IMR-90 (cell line): ENCODE data around the gene COL4A1. TPM values are rescaled to one million over a fixed set of nuclear protein-coding genes. Genes with fewer than 3 reads are reported as not detected.

Experiments
- ATAC-seq: fragments of 200-7000 bp; cut with Tn5 transposase; 2 replicates; pipeline ENCODE4 v1.9.1; 2020; ENCODE audit warnings: low read depth, mild to moderate bottlenecking, moderate library complexity
- BruUV-seq: library from RNA; stranded (reverse); fragments of 400-500 nt; replicated peaks from 2 replicates; lab custom pipeline; 2021; lab: Mats Ljungman, UMichigan
- CTCF ChIA-PET: fragments of 300-600 bp; formaldehyde crosslinking; extraction: SDS; loops from one replicate; lab custom pipeline; 2021; ENCODE audit warnings: antibody characterized with exemption; lab: Yijun Ruan, JAX
- POLR2A ChIA-PET: fragments of 300-600 bp; sonication (Branson Sonifier 250); formaldehyde crosslinking; loops from one replicate; lab custom pipeline; 2022; ENCODE audit warnings: antibody characterized with exemption; ENCODE audit not compliant: unreplicated experiment; lab: Charles Lee
- DNase-seq: peaks from one replicate; pipeline ENCODE4 v3.0.0; 2013
- H2AFZ ChIP-seq: replicated peaks from 2 replicates; pipeline ENCODE3; 2013; ENCODE audit warnings: low read length, mild to moderate bottlenecking; ENCODE audit not compliant: poor library complexity
- H2AK5ac ChIP-seq: 2 replicates; pipeline ENCODE4 v1.6.1; 2013; ENCODE audit warnings: low read depth, low read length, inconsistent platforms
- H2AK9ac ChIP-seq: replicated peaks from 2 replicates; pipeline ENCODE3; 2013; ENCODE audit warnings: mild to moderate bottlenecking, low read depth, low read length, moderate library complexity; ENCODE audit not compliant: poor library complexity
- H2BK120ac ChIP-seq: 2 replicates; pipeline ENCODE4 v1.6.1; 2013; ENCODE audit warnings: low read depth, low read length, inconsistent platforms
- H2BK15ac ChIP-seq: 3 replicates; pipeline ENCODE4 v1.6.1; 2013; ENCODE audit warnings: low read depth, low read length, inconsistent platforms
- H2BK20ac ChIP-seq: 2 replicates; pipeline ENCODE4 v1.6.1; 2013; ENCODE audit warnings: low read depth, mild to moderate bottlenecking, inconsistent platforms, low read length, moderate library complexity
- H2BK5ac ChIP-seq: 2 replicates; pipeline ENCODE4 v1.6.1; 2013; ENCODE audit warnings: mild to moderate bottlenecking, low read depth, low read length, inconsistent platforms; ENCODE audit not compliant: poor library complexity, severe bottlenecking
- H3K14ac ChIP-seq: replicated peaks from 2 replicates; pipeline ENCODE4 v1.6.1; 2013; ENCODE audit warnings: low read depth, low read length, inconsistent platforms
- H3K18ac ChIP-seq: 2 replicates; pipeline ENCODE4 v1.6.1; 2013; ENCODE audit warnings: low read depth, low read length, control low read depth
- H3K23ac ChIP-seq: 2 replicates; pipeline ENCODE4 v1.6.1; 2013; ENCODE audit warnings: low read depth, low read length, inconsistent platforms
- H3K27ac ChIP-seq: 2 replicates; pipeline ENCODE4 v1.5.1; 2013; ENCODE audit warnings: mild to moderate bottlenecking, control low read depth, low read length; ENCODE audit not compliant: insufficient read depth
- H3K27me3 ChIP-seq: 2 replicates; pipeline ENCODE4 v1.6.1; 2013; ENCODE audit warnings: low read length; ENCODE audit not compliant: control insufficient read depth, insufficient read depth
- H3K36me3 ChIP-seq: 2 replicates; pipeline ENCODE4 v1.6.1; 2013; ENCODE audit warnings: low read length, mixed read lengths; ENCODE audit not compliant: control insufficient read depth, insufficient read depth
- H3K4ac ChIP-seq: 2 replicates; pipeline ENCODE4 v1.6.1; 2013; ENCODE audit warnings: low read depth, low read length, inconsistent platforms
- H3K4me1 ChIP-seq: 2 replicates; pipeline ENCODE4 v1.6.1; 2013; ENCODE audit warnings: low read length, mixed read lengths; ENCODE audit not compliant: control insufficient read depth, insufficient read depth
- H3K4me2 ChIP-seq: 2 replicates; pipeline ENCODE4 v1.6.1; 2013; ENCODE audit warnings: low read depth, mild to moderate bottlenecking, control low read depth, low read length, moderate library complexity
- H3K4me3 ChIP-seq: 2 replicates; pipeline ENCODE4 v1.5.1; 2013; ENCODE audit warnings: low read depth, mild to moderate bottlenecking, control low read depth, low read length, moderate library complexity; ENCODE audit not compliant: insufficient read depth
- H3K56ac ChIP-seq: 2 replicates; pipeline ENCODE4 v1.6.1; 2013; ENCODE audit warnings: low read length, inconsistent platforms; ENCODE audit not compliant: insufficient read depth; ENCODE audit errors: extremely low read depth
- H3K79me1 ChIP-seq, 2 experiments: 2 replicates each; pipeline ENCODE4 v1.6.1; 2013; ENCODE audit warnings: low read length in 2 of 2, inconsistent platforms in 1 of 2, low read depth in 1 of 2
- H3K9ac ChIP-seq: 2 replicates; pipeline ENCODE4 v1.6.1; 2013; ENCODE audit warnings: low read depth, low read length, control low read depth
- H3K9me1 ChIP-seq: 2 replicates; pipeline ENCODE4 v1.6.1; 2013; ENCODE audit warnings: low read length, inconsistent platforms; ENCODE audit not compliant: insufficient read depth
- H3K9me3 ChIP-seq: 2 replicates; pipeline ENCODE4 v1.6.1; 2013; ENCODE audit warnings: low read length; ENCODE audit not compliant: control insufficient read depth, insufficient read depth
- H4K20me1 ChIP-seq: 2 replicates; pipeline ENCODE4 v1.6.1; 2013; ENCODE audit warnings: low read length, inconsistent platforms; ENCODE audit not compliant: insufficient read depth
- H4K5ac ChIP-seq: 2 replicates; pipeline ENCODE4 v1.6.1; 2013; ENCODE audit warnings: mild to moderate bottlenecking, low read depth, low read length, control low read depth
- H4K8ac ChIP-seq, 2 experiments: 2 replicates each; pipeline ENCODE4 v1.6.1; 2013; ENCODE audit warnings: low read depth in 2 of 2, low read length in 2 of 2, control low read depth in 1 of 2, inconsistent platforms in 1 of 2
- H4K91ac ChIP-seq: 2 replicates; pipeline ENCODE4 v1.6.1; 2013; ENCODE audit warnings: low read depth, low read length, inconsistent platforms; ENCODE audit not compliant: insufficient read depth
- BHLHE40 ChIP-seq: fragments of 150-350 bp; IDR thresholded peaks from 2 replicates; pipeline ENCODE4 v1.6.1; 2016; ENCODE audit warnings: mild to moderate bottlenecking, low read depth, low read length
- CEBPB ChIP-seq: IDR thresholded peaks from 2 replicates; pipeline ENCODE4 v1.6.1; 2012; ENCODE audit warnings: low read depth, low read length, improper control_type of control experiment
- CHD1 ChIP-seq: IDR thresholded peaks from 2 replicates; pipeline ENCODE4 v1.6.1; 2012; ENCODE audit warnings: low read depth, low read length, improper control_type of control experiment
- FOS ChIP-seq: fragments of 150-350 bp; IDR thresholded peaks from 2 replicates; pipeline ENCODE4 v1.6.1; 2016; ENCODE audit warnings: low read depth, low read length
- MAFK ChIP-seq: IDR thresholded peaks from 2 replicates; pipeline ENCODE4 v1.6.1; 2012; ENCODE audit warnings: low read depth, low read length, improper control_type of control experiment
- MAZ ChIP-seq: IDR thresholded peaks from 2 replicates; pipeline ENCODE4 v1.6.1; 2012; ENCODE audit warnings: low read depth, mild to moderate bottlenecking, low read length, improper control_type of control experiment, moderate library complexity, borderline replicate concordance
- MXI1 ChIP-seq: IDR thresholded peaks from 2 replicates; pipeline ENCODE4 v1.6.1; 2012; ENCODE audit warnings: low read depth, mild to moderate bottlenecking, low read length, moderate library complexity, borderline replicate concordance
- NFE2L2 ChIP-seq: fragments of 150-350 bp; IDR thresholded peaks from 2 replicates; pipeline ENCODE4 v1.6.1; 2016; ENCODE audit warnings: low read depth, mild to moderate bottlenecking, low read length
- POLR2A ChIP-seq: IDR thresholded peaks from 2 replicates; pipeline ENCODE4 v1.6.1; 2012; ENCODE audit warnings: mild to moderate bottlenecking, low read depth, low read length
- RAD21 ChIP-seq: IDR thresholded peaks from 2 replicates; pipeline ENCODE4 v1.6.1; 2012; ENCODE audit warnings: low read length, improper control_type of control experiment
- RCOR1 ChIP-seq: IDR thresholded peaks from 2 replicates; pipeline ENCODE4 v1.6.1; 2012; ENCODE audit warnings: mild to moderate bottlenecking, low read length, improper control_type of control experiment; ENCODE audit not compliant: insufficient replicate concordance
- RFX5 ChIP-seq: IDR thresholded peaks from 2 replicates; pipeline ENCODE4 v1.8.0; 2012; ENCODE audit warnings: low read depth, mild to moderate bottlenecking, low read length, moderate library complexity
- SMC3 ChIP-seq: fragments of 150-350 bp; IDR thresholded peaks from 2 replicates; pipeline ENCODE4 v1.6.1; 2016; ENCODE audit warnings: low read depth, mild to moderate bottlenecking, antibody characterized with exemption, low read length, moderate library complexity
- WGBS, 2 experiments: methylation state at CpG; one replicate each; pipeline versions ENCODE4 v1.1.5 to v1.1.7; 2013; ENCODE audit warnings: missing lambda C conversion rate in 2 of 2; ENCODE audit not compliant: insufficient read length in 1 of 2; ENCODE audit errors: extremely low coverage in 2 of 2; 5-methylcytosine and 5-hydroxymethylcytosine counted together
- dilution Hi-C: fragments of 300-500 bp; cut with HindIII; formaldehyde crosslinking; loops from one replicate; pipeline ENCODE4 v1.14.3; 2018; ENCODE audit warnings: low sequenced_read_pairs; ENCODE audit not compliant: unreplicated experiment
- in situ Hi-C: fragments of 300-500 bp; cut with MboI; formaldehyde crosslinking; loops from 3 replicates; pipeline ENCODE4 v1.14.3; 2019; ENCODE audit warnings: low sequenced_read_pairs, inconsistent platforms, mixed read lengths
- intact Hi-C: fragments of 100-400 bp; cut with micrococcal nuclease; formaldehyde crosslinking; loops from 2 replicates; pipeline ENCODE4 v1.10.0; 2022
- polyA plus RNA-seq, 3 experiments: library from polyadenylated mRNA; depleted of rRNA; stranded (reverse); fragments of >200 nt; gene quantifications; 2 replicates each; pipeline ENCODE4 v1.2.3, GENCODE V29; 2012; ENCODE audit warnings: low replicate concordance in 1 of 3
- total RNA-seq: library from RNA; depleted of rRNA; stranded (reverse); fragments of >200 nt; gene quantifications from 2 replicates; pipeline ENCODE4 v1.2.3, GENCODE V29; 2012
- TF ChIP-seq, protein P1 (sequence below): conservative IDR thresholded peaks from 2 replicates; pipeline ENCODE4 v1.5.1; 2012; ENCODE audit warnings: mild to moderate bottlenecking, low read depth, low read length, improper control_type of control experiment
- TF ChIP-seq, protein P2 (sequence below): fragments of 150-350 bp; IDR thresholded peaks from 2 replicates; pipeline ENCODE4 v1.6.1; 2016; ENCODE audit warnings: low read depth, mild to moderate bottlenecking, low read length, moderate library complexity, borderline replicate concordance
- TF ChIP-seq, protein P3 (sequence below): fragments of 150-350 bp; IDR thresholded peaks from 2 replicates; pipeline ENCODE4 v1.6.1; 2017; ENCODE audit warnings: mild to moderate bottlenecking, antibody characterized with exemption, low read length, low read depth

Gene COL4A1
- total and polyA plus RNA-seq, 2 of the 4 experiments (the other 2 are of a cell fraction), result 230 to 337 TPM

DNA sequence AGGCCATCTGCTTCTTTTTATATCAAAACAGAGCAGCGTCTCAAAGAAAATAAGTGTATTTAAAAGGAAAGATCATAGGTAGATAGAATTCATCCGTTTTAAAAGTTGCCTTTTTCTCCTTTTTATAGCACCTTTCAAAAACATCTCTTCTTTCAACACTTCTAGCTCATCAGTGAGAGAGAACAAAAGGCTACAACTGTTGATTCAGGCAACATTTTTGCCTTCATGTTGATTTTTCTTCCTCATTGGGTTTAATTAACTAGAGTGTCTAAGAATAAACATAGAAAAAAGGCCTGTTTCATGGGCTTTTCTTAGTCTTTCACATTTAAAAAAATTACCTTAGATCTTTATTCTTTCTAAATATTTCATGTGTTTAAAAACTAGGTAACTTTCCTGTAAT lies 13.7 kb upstream of the COL4A1 start:
- Histone ChIP-seq H2BK15ac (0 out of 3 replicates have a peak overlapping the region, but pooled peaks have one; percentile 6), H2AK5ac (no peak overlapping the region), H4K91ac (no peak overlapping the region), H3K79me1 (peaks cover 29 to 87% of the 10 kb centered on the region in 2 experiments), H3K27ac (no peak overlapping the region), H3K4me2 (no peak overlapping the region), H3K4me3 (no peak overlapping the region), H3K4ac (peak overlapping the region; percentile 72; the same call in 1 of the 2 replicates), H3K4me1 (peaks cover 31% of the 10 kb centered on the region), H3K14ac (peak overlapping the region; percentile 49; the same call in 1 of the 2 replicates), H4K20me1 (peaks cover 76% of the 10 kb centered on the region), H2AK9ac (no peak overlapping the region), H2AFZ (no peak overlapping the region), H2BK5ac (peak overlapping the region; percentile 88), H3K27me3 (no peaks in the 10 kb centered on the region), H4K5ac (no peak overlapping the region), H3K23ac (no peak overlapping the region; the same call in 1 of the 2 replicates), H3K56ac (no peak overlapping the region), H3K9ac (no peak overlapping the region; the same call in 1 of the 2 replicates), H3K9me3 (no peaks in the 10 kb centered on the region), H3K18ac (peak overlapping the region; percentile 62; the same call in 1 of the 2 replicates), H4K8ac (no peak overlapping the region), H3K9me1 (peaks cover 57% of the 10 kb centered on the region), H3K36me3 (peaks cover 27% of the 10 kb centered on the region), H2BK20ac (no peak overlapping the region), H2BK120ac (peak overlapping the region; percentile 31; the same call in 1 of the 2 replicates)
- in situ Hi-C loops, result no loop called here
- ChIA-PET POLR2A (no interaction called here), CTCF (no interaction called here)
- DNase-seq (no peak), ATAC-seq (no peak)
- dilution Hi-C loops, result no loop called here
- no CpG with 5 or more reads among the region's 2 CpGs for WGBS, 2 experiments
- intact Hi-C loops, result no loop called here
- TF ChIP-seq, protein P1, sequence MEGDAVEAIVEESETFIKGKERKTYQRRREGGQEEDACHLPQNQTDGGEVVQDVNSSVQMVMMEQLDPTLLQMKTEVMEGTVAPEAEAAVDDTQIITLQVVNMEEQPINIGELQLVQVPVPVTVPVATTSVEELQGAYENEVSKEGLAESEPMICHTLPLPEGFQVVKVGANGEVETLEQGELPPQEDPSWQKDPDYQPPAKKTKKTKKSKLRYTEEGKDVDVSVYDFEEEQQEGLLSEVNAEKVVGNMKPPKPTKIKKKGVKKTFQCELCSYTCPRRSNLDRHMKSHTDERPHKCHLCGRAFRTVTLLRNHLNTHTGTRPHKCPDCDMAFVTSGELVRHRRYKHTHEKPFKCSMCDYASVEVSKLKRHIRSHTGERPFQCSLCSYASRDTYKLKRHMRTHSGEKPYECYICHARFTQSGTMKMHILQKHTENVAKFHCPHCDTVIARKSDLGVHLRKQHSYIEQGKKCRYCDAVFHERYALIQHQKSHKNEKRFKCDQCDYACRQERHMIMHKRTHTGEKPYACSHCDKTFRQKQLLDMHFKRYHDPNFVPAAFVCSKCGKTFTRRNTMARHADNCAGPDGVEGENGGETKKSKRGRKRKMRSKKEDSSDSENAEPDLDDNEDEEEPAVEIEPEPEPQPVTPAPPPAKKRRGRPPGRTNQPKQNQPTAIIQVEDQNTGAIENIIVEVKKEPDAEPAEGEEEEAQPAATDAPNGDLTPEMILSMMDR, result no peak
- TF ChIP-seq MXI1, result no peak
- TF ChIP-seq RAD21, result no peak
- TF ChIP-seq MAZ, result no peak
- TF ChIP-seq POLR2A, result no peak
- no peak for TF ChIP-seq FOS
- no peak for TF ChIP-seq MAFK
- TF ChIP-seq CHD1, result no peak
- TF ChIP-seq RCOR1, result no peak
- TF ChIP-seq RFX5, result no peak
- TF ChIP-seq BHLHE40, result no peak
- TF ChIP-seq SMC3, result no peak
- no peak for TF ChIP-seq NFE2L2
- TF ChIP-seq, protein P2, sequence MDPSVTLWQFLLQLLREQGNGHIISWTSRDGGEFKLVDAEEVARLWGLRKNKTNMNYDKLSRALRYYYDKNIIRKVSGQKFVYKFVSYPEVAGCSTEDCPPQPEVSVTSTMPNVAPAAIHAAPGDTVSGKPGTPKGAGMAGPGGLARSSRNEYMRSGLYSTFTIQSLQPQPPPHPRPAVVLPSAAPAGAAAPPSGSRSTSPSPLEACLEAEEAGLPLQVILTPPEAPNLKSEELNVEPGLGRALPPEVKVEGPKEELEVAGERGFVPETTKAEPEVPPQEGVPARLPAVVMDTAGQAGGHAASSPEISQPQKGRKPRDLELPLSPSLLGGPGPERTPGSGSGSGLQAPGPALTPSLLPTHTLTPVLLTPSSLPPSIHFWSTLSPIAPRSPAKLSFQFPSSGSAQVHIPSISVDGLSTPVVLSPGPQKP, result no peak
- TF ChIP-seq, protein P3, sequence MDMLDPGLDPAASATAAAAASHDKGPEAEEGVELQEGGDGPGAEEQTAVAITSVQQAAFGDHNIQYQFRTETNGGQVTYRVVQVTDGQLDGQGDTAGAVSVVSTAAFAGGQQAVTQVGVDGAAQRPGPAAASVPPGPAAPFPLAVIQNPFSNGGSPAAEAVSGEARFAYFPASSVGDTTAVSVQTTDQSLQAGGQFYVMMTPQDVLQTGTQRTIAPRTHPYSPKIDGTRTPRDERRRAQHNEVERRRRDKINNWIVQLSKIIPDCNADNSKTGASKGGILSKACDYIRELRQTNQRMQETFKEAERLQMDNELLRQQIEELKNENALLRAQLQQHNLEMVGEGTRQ, result no peak
- TF ChIP-seq CEBPB, result no peak
- BruUV-seq, result no TSS peak
